Epithelial cell of esophagus (primary cell): ENCODE measurements around the gene BOLA1.

Experiments
- DNase-seq: peaks from one replicate; pipeline ENCODE4 v3.0.0; 2010; ENCODE audit warnings: low read depth
- H3K4me3 ChIP-seq: 2 replicates; pipeline ENCODE4 v1.5.1; 2011; ENCODE audit warnings: mild to moderate bottlenecking, low read length, control low read depth
- TF ChIP-seq, protein P1 (sequence below): IDR thresholded peaks from 2 replicates; pipeline ENCODE4 v1.5.1; 2011; ENCODE audit warnings: low read depth, mild to moderate bottlenecking, low read length, control low read depth, inconsistent platforms; ENCODE audit not compliant: insufficient read depth; ENCODE audit errors: missing control alignments

BOLA1 gene

DNA sequence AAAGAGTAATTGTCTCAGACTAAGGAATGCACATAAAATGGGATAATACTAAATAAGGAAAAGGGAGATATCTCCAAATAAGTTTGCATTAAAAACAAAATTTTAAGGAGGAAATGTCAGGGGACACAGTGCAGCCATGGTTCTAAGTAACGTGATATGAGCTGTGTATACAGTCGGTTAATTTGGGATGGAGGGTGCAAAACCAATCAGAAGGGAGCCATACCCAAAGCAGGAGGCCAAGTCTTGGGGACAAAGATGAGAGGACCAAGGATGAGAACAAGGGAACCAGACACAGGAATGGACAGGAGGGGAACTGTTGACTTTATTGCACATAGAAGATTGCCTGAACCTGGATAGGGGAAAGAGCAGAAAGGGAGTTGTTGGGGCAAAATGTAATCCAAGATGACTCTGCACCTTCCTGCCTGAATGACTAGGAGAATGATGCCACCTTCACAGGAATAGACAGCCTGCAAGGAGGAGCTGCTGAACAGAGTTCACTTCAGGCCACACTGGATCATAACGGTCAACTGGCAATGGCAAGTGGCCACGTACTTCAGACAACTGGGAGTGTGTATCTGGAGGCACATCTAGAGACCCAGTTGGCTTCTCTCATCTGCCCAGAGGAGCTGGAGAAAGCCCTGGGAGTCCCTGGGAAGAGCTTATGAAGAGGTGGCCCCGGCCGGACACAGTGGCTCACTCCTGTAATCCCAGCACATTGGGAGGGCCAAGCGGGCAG lies 22.0 kb upstream of the BOLA1 start:
- no peak for DNase-seq
- H3K4me3 ChIP-seq = no peak overlapping the region
- TF ChIP-seq, protein P1, sequence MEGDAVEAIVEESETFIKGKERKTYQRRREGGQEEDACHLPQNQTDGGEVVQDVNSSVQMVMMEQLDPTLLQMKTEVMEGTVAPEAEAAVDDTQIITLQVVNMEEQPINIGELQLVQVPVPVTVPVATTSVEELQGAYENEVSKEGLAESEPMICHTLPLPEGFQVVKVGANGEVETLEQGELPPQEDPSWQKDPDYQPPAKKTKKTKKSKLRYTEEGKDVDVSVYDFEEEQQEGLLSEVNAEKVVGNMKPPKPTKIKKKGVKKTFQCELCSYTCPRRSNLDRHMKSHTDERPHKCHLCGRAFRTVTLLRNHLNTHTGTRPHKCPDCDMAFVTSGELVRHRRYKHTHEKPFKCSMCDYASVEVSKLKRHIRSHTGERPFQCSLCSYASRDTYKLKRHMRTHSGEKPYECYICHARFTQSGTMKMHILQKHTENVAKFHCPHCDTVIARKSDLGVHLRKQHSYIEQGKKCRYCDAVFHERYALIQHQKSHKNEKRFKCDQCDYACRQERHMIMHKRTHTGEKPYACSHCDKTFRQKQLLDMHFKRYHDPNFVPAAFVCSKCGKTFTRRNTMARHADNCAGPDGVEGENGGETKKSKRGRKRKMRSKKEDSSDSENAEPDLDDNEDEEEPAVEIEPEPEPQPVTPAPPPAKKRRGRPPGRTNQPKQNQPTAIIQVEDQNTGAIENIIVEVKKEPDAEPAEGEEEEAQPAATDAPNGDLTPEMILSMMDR = no peak

DNA sequence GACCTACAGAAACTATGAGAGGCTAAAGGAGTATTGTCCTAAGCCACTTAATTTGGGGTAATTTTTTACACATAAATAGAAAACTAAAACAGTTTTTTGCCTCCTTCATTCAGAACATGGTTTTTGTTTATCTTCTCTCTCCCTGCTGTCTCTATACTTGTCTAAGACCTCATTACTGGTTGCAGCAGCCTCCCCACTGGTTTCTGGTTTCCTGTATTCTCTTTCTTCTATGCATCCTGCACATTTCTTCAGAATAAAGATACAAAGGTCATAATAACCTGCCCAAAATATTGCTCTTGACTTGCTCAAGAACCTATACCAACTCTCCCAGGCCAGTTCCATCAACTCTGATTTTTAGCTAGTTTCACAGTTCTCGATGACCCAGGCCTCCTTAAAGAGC lies 19.8 kb upstream of the BOLA1 start:
- TF ChIP-seq, protein P1 = no peak
- no peak for DNase-seq
- H3K4me3 ChIP-seq = no peak overlapping the region

DNA sequence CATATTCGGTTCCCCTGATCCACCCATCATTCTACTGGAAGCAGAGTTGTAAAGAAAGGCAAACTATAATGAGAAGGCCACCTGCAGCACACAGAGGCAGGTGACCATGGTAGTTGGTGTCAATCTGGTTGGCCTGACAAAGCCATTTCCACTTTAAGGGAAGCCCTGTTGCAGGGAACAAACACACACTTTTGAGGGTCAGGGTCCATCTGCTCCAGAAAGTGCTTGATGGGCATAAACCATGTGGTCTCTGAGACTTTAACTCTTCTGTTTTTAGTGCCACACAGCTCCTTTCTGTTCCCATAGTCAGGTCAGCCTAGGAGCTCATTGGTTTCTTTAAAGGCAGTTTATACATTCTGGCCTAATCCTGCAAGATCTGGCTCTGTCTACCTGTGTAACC lies 17.5 kb upstream of the BOLA1 start:
- H3K4me3 ChIP-seq = no peak overlapping the region
- no peak for DNase-seq
- TF ChIP-seq, protein P1 = no peak

DNA sequence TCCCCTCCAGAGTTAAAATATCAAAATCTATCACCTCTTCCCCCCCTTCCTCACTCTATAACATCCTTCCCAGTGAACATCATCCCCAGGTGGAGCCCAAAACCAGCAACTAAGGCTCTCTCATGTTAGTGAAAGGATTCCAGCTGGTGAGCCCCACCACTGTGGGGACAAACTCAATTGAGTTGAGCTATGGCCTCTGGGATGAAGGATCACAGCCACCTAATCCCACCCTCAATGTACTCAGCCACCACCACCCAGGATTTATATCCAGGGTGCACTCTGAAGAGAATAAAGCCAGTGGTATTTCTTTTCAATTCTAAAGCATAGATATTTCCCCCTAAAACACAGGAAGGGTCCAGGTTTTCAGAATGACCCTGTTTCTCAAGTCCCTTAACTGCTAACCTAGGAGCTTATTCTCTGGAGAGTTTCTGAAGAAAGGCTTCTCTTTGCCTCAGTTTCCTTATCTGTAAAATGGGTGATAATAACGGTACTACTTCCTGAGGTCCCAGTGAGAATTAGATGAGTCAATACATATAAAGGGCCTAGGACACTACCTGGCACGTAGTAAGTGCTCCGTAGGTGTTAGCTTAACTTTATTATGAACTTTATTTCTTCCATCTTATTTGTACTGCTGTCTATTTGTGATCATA lies 15.6 kb upstream of the BOLA1 start:
- no peak overlapping the region for H3K4me3 ChIP-seq
- DNase-seq = no peak
- TF ChIP-seq, protein P1 = no peak

DNA sequence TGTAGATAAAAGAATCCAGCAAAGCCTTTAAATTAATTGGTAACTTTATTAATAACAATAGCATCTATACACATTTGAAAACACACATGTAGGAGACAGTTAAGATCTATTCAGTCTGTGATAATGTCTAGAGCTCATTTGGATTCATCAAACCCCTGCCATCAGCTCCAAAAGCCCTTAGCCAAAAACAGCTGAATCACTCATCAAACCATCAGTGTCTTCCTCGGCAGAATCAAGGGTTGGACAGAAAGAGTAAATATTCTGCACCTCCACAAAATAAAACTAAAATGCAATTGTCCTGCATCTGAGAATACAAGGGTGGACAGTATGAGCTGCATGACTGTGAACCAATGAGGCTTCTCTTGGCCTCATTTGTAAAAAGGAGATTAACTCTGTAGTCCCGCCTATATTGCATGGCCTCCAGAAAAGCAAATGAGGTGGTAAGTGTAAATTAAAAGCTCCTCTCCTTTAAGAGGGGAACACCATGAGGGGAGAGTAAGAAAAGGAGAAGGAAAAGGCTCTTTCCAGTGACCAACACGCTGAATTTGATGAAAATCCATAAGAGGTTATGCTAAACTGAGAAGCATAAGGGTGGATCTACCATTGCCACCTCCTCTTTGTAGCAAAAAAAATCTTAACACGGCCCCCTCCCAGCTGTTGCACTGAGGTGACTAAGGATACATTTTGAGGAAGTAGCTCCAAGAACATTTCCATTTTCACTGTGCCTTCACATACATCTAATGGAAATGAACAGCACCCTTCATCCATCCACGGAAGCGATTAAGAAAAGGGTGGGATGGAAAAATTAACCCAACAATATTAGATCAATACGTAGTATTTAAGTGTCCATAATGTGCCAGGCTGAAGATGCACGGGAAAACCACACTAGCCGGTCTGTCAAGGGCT lies 14.7 kb upstream of the BOLA1 start:
- TF ChIP-seq, protein P1 = no peak
- DNase-seq = no peak
- H3K4me3 ChIP-seq = peak overlapping the region; percentile 91

DNA sequence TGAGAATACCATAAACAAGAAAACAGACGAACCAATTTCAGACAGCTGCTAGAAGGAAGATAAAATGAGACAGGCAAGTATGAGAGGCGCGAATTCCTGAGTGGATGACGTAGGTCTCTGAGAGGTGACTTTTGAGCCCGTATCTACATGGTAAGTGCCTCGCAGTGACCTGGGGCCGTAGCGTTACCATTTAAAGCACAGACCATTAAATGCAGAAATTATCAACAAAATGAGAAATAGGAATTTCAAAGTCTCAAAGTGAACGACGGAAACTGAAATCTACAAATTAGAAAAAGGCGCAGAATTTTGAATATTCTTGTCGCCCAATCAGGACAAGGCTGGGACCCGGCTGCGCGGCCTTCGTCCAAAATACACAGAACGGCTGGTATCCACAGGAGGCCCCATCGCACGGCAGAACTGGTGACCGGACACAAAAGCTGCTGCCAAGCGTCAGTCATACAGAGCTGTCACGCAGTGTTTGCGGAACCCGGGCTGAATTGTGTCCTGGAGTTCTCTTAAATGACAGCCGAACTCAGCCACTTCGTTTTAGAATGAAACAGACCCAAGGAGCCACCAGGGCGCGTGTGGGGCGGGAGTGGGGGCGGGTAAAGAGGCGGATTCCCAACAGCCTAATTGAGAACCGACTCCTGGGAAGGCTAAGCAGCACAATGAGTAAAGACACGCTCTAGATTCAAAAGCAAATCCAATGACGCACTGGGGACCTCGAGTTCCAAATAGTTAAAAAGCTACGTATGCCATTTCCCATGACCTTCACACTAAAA lies 13.8 kb upstream of the BOLA1 start:
- DNase-seq = peak; percentile 66
- TF ChIP-seq, protein P1 = peak; percentile 24
- peak overlapping the region; percentile 91 for H3K4me3 ChIP-seq

DNA sequence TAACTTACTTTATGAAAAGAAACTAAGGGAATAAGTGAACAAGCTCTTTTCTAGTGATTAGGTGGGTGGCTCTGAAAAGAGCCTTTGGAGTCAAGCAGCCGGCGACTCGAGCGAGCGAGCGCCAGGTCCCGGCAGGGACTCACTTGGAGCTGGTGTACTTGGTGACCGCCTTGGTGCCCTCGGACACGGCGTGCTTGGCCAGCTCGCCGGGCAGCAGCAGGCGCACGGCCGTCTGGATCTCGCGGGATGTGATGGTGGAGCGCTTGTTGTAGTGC lies 13.3 kb upstream of the BOLA1 start:
- H3K4me3 ChIP-seq = peak overlapping the region; percentile 91
- DNase-seq = peak; percentile 39
